Measurements from ENCODE around the gene CDC45.

The CDC45 gene

DNA sequence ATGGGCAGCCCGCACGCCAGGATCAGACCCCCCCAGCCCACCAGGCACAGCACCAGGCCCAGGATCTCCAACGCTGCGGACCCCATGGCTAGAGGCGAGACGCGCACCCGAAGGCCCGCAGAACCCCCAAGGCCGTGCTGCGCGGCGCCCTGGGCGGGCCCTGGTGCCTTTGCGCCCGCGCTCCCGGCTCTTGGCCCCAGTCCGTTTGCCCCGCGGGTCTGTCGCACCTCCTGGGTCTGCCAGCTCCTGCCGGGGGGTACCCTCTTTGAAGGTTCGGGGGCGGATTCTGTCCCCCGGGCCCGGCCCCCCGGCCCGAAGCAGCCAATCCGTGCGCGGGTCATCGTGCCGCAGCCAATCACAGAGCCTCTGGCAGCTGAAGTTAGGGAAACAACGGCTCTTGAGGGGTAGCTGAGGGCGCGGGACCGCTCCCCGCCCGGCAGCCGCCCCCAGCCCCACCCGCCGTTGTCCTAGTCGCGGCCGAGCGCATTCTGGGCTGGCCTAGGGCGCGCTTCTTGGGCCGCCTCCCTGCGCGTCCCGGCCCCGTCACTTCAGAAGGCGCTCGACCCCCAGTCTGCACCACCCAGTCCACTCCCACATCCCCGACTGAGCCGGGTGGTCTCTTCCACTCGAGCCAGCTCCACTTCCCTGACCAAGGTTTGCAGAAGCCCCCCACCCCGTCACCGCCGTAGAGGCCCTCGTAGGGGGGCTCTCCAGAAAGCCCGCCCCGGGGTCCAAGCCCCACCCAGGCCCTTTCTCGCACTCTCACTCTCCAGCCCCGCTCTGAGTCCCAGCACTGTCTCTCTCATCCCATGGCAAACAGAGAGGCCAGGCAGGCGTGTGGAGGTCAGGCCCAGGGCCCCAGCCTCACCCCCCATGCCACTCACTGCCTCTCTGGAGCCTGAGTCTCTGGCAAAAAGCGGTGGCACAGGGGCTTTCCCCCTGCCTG, 44.7 kb downstream of the CDC45 start, which contains the start of gene CLDN5:
CLDN5 (minus strand) TSS at position 241 of the 946 bp plus-strand sequence; CDS start at position 86, 155 bp downstream.
- H3K9me3 ChIP-seq, result no peaks in the 10 kb centered on the region
- H3K27ac ChIP-seq, result no peak within 1 kb of the TSS
- H3K27me3 ChIP-seq, result peaks cover 63% of the 10 kb centered on the region
- TF ChIP-seq, protein P1, sequence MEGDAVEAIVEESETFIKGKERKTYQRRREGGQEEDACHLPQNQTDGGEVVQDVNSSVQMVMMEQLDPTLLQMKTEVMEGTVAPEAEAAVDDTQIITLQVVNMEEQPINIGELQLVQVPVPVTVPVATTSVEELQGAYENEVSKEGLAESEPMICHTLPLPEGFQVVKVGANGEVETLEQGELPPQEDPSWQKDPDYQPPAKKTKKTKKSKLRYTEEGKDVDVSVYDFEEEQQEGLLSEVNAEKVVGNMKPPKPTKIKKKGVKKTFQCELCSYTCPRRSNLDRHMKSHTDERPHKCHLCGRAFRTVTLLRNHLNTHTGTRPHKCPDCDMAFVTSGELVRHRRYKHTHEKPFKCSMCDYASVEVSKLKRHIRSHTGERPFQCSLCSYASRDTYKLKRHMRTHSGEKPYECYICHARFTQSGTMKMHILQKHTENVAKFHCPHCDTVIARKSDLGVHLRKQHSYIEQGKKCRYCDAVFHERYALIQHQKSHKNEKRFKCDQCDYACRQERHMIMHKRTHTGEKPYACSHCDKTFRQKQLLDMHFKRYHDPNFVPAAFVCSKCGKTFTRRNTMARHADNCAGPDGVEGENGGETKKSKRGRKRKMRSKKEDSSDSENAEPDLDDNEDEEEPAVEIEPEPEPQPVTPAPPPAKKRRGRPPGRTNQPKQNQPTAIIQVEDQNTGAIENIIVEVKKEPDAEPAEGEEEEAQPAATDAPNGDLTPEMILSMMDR (IDR thresholded peaks at IDR 0.05), result no peak
- H3K4me1 ChIP-seq (ENCODE audit: control insufficient read depth in 1 of 2, insufficient read depth in 1 of 2, low read depth in 1 of 2, low read length in 1 of 2), result peaks cover 4 to 13% of the 10 kb centered on the region in 2 experiments
- H3K36me3 ChIP-seq, result peaks cover 21% of the 10 kb centered on the region
- H3K4me3 ChIP-seq (ENCODE audit: low read depth in 1 of 2, low read length in 1 of 2), result peak within 1 kb of the TSS in 1 of 2 experiments; percentile 7

DNA sequence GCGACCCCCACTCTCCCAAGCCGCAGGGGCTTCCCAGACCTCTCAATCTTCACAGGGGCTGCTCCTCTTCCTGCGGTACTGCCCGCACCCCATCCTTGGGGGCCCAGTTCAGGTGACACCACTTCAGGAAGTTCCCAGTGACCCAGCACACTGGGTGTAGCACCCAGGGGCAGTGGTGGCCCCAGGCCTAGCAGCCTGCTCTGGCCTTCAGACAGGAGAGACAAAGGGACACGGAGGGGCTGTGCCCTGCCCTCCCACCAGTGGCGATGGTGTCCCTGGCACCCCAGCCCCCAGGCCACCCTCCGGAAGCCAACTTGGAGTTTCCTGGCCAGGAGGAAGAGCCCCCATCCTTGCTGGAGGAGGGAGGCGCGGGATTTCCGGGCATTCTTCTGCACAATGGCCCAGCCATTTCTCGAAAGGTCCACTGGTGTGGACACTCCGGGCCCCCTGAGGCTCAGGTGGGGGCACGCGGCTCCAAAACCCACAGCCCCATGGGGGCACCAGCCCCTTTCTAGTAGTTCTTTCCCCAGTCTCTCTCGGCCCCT, 45.5 kb downstream of the CDC45 start:
- Histone ChIP-seq H3K4me1 (ENCODE audit: control insufficient read depth in 1 of 2, insufficient read depth in 1 of 2, low read depth in 1 of 2, low read length in 1 of 2) (peaks cover 4 to 13% of the 10 kb centered on the region in 2 experiments), H3K9me3 (no peaks in the 10 kb centered on the region), H3K4me3 (ENCODE audit: low read depth in 1 of 2, low read length in 1 of 2) (no peak overlapping the region), H3K27me3 (peaks cover 70% of the 10 kb centered on the region), H3K27ac (no peak overlapping the region), H3K36me3 (peaks cover 14% of the 10 kb centered on the region)
- TF ChIP-seq, protein P1 (IDR thresholded peaks at IDR 0.05), result no peak

DNA sequence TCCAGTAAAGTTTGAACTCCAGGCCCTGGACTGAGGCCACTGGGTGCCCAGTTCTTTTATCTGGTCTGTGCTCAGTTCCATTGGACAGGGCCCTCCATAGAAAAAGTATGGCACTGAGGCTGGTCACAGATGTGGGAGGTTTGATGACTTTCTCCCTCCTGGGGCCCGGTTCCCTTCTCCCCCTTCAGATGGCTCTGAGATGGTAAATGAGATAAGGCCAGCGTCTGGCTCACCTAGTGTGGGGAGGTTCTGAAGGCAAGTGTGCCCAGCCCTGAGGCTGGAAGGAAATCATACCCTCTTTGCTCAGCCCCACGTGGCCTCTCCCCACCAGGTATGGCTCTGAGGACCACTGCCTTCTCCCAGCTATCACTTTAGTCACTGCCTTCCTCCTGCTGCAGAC, 45.9 kb downstream of the CDC45 start:
- Histone ChIP-seq H3K27me3 (peaks cover 73% of the 10 kb centered on the region), H3K4me1 (ENCODE audit: control insufficient read depth in 1 of 2, insufficient read depth in 1 of 2, low read depth in 1 of 2, low read length in 1 of 2) (peaks cover 4 to 13% of the 10 kb centered on the region in 2 experiments), H3K36me3 (peaks cover 11% of the 10 kb centered on the region), H3K9me3 (no peaks in the 10 kb centered on the region), H3K27ac (no peak overlapping the region), H3K4me3 (ENCODE audit: low read depth in 1 of 2, low read length in 1 of 2) (no peak overlapping the region)
- TF ChIP-seq, protein P1 (IDR thresholded peaks at IDR 0.05), result no peak

DNA sequence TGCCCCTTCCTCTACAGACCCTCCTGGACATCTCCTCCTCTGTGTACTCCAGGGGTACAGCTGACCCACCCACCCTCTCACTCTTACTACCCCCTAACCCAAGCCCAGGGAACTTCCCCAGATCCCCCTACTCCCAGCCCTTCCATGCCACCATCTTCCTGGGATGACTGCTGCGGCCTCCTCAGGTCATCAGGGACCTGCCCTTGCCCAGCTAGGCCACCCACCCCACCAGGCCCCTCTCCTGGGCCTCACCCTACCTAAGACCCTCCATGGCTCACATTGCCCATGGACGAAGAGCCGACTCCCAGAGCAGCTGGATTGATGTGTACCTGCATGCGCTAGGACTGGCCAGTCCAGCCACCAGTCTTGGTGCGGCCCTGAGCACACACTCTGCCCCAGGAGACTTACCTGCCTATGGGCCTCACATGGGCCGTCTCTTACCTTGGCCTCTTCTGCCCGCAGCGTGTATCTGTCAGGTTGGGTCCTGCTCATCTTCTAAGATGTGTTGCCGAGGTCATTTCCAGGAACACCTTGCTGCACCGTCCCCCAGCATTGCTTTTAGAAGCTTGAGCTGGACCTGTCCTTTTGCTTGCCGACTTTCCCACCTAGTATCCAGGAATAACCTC, 46.5 kb downstream of the CDC45 start:
- Histone ChIP-seq H3K4me1 (ENCODE audit: control insufficient read depth in 1 of 2, insufficient read depth in 1 of 2, low read depth in 1 of 2, low read length in 1 of 2) (peaks cover 4 to 13% of the 10 kb centered on the region in 2 experiments), H3K4me3 (ENCODE audit: low read depth in 1 of 2, low read length in 1 of 2) (no peak overlapping the region), H3K9me3 (no peaks in the 10 kb centered on the region), H3K27ac (no peak overlapping the region), H3K27me3 (peaks cover 78% of the 10 kb centered on the region), H3K36me3 (peaks cover 6% of the 10 kb centered on the region)
- TF ChIP-seq, protein P1 (IDR thresholded peaks at IDR 0.05), result no peak

DNA sequence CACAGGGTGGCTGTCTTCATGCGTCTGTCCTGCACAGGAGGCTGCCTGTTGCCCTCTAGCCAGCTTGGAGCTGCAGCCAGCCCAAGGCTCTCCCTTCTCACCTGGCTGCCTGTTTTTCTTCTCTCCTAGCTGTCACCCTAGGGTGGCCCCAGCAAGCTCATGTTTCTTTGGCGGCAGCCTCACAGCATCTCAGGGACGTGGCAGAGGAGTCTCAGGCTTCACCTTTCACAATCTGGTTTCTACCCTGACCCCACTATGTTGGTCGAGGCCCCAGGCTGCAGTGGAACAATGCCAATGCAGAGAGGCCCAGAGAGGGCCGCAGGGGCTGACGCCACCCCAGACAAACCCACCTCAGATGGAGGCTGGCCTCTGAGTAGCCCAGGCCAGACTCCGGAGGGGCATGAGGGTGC, 47.0 kb downstream of the CDC45 start:
- Histone ChIP-seq H3K4me3 (ENCODE audit: low read depth in 1 of 2, low read length in 1 of 2) (no peak overlapping the region), H3K27me3 (peaks cover 77% of the 10 kb centered on the region), H3K4me1 (ENCODE audit: control insufficient read depth in 1 of 2, insufficient read depth in 1 of 2, low read depth in 1 of 2, low read length in 1 of 2) (peaks cover 4 to 13% of the 10 kb centered on the region in 2 experiments), H3K27ac (no peak overlapping the region), H3K9me3 (no peaks in the 10 kb centered on the region), H3K36me3 (peaks cover under 1% of the 10 kb centered on the region)
- TF ChIP-seq, protein P1 (IDR thresholded peaks at IDR 0.05), result no peak

Measured in neutrophil (primary cell).